GM18505 (cell line): ENCODE data around the gene COLEC11.
"Not testable (repeated sequence)": the region's sequence is repeated elsewhere in the genome, so short reads cannot be mapped to it uniquely, and the experiment has no call there.

Experiments used
- ATAC-seq: cut with Tn5 transposase; IDR thresholded peaks from one replicate; pipeline ENCODE4 v1.9.1; 2021; ENCODE audit not compliant: unreplicated experiment
- POLR2A ChIP-seq: IDR thresholded peaks from 4 replicates; pipeline ENCODE4 v1.6.1; 2011; ENCODE audit warnings: borderline replicate concordance; ENCODE audit not compliant: insufficient read depth, insufficient read length; ENCODE audit errors: extremely low read depth

Gene COLEC11

DNA sequence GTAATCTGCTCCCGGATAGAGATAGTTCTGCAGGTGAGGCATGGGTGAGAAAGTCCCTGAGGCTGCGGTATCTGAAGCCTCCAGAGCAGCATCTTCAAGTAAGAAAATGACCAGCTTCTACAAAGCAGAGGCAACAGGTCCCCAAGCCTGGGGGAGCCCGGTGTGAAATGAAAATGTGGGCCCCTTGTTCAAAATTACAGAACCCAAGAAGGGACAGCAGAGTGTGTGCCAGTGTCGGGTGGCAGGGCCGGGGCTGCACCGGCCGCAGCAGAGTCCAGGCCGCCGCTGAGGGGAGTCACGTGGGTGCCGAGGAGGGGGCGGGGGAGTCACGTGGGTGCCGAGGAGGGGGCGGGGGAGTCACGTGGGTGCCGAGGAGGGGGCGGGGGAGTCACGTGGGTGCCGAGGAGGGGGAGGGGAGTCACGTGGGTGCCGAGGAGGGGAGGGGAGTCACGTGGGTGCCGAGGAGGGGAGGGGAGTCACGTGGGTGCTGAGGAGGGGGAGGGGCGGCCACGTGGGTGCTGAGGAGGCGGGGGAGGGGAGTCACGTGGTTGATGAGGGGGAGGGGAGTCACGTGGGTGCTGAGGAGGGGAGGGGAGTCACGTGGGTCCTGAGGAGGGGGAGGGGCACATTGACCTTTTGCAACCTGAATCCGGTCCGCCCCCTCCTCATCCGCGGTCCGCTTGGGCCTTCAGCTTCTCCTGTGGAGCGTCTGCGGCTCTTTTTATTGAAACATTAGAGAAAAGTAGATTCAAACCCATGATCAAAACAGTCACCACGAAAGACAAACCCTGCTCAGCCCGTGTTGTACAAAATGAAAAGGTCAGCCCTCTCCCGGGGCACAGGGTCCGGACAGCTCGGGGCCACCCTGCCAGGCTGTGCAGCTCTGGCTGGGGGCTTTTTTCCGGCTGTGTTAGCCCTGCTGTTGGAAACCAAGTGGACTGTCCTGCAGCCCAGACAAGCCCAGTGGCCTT is 10.4 kb downstream of the COLEC11 start:
- peak; percentile 57 for TF ChIP-seq POLR2A
- ATAC-seq = peak; percentile 45

DNA sequence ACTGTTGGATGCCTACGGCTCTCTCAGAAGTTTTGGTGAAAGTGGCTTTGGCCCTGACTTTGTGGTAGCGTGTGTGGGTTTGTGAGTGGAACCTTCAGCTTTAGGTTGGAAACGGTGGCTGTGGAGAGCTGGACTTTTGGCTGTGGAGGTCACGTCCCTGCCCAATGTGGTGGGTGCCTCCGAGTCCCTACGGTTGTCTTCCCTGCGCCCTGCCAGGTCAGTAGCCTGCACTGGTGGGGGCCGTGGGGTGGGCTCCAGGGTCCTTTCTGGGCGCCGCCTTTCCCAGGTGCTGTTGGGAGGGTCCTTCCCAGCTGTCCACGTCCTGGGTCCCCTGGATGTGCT is 11.1 kb downstream of the COLEC11 start:
- no peak for ATAC-seq

DNA sequence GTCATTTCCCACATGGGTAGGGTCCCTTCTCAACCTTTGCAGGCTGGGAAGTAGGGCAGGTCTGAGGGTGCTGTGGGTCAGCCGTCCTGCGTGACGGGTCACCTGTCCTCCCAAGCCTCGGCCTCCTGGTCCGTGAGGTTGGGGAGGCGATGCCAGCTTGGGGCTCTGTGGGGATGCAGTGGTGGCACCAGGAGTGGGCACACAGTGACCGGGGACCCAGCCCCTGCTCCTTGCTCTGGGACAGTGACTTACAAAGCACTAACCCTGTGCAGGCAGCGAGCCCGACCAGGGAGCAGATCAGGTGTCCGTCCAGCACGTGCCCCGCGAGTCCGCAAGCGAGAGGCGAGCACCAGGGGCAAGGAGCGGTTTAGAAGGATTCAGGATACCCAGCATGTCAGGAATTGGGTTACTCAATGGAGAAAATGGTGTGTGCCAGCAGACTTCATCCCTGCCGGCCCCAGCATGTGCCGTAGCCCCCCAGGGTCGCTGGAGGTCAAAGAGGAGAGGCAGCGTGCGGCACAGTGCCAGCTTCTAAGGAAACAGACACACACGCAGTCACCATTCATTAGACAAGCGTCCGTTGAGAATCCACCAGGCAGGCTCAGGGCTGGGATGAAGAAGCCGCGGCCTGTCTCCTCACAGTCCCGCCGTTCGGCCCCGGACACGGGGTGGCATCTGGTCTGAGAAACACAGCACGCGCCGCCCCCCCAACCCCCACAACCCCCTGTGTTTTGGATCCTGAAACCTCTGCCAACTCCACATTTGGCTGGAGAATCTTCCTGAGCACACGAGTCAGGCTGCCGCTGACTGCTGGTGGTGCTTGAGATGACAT is 11.7 kb downstream of the COLEC11 start:
- ATAC-seq = no peak
- no peak for TF ChIP-seq POLR2A

More for the DNA sequence above, 11.1 kb downstream of the COLEC11 start:
- no peak for TF ChIP-seq POLR2A

DNA sequence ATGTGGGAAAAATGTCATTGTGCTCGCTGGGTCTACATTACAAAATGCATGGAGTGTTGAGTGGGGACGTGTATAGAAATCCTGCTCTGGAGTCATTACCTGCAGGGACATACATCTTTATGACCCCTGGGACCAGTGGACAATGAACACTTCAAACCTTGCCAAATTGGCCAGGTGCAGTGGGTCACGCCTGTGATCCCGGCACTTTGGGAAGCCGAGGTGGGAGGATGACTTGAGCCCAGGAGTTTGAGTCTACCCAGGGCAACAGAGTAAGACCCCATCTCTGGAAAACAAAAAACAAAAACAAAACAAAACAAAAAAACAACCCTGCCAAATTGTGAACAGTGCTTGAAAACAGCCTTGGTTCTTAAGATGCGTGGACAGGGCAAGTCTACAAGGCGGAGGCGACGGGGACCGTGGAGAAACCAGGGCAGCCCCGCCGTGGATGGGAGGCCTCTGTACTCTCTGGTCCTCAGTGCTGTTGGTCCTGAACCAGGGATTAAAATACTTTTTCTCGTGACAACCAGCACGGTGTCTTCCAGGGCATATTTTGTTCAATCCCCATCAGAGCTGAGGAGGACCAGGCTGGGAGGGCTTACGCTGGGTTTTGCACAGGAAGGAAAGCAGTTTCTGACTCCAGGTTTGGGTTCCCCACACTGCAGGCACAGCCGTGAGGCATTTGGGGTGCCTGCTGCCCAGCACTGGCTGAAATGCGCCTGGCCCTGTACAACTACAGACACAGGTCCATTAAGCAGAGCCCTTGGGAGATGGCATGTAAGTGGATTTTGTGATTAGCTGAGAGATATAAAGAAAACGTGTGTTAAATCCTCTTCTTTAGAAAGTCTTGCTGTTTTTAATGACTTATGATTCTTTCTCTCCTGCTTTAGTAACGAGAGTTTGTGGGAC is 13.7 kb downstream of the COLEC11 start:
- TF ChIP-seq POLR2A = no peak
- ATAC-seq = no peak

DNA sequence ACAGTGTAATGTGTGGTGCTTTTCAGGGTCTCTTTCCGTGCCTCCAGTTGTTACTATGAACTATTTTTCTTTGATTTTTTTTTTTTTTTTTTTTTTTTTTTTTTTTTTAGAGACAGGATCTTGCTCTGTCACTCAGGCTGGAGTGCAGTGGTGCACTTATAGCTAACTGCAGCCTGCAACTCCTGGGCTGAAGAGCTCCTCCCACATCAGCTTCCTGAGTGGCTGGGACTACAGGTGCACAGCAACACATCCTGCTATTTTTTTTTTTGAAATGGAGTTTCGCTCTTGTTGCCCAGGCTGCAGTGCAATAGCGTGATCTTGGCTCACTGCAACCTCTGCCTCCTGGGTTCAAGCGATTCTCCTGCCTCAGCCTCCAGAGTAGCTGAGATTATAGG is 14.4 kb downstream of the COLEC11 start:
- peak; percentile 59 for ATAC-seq

DNA sequence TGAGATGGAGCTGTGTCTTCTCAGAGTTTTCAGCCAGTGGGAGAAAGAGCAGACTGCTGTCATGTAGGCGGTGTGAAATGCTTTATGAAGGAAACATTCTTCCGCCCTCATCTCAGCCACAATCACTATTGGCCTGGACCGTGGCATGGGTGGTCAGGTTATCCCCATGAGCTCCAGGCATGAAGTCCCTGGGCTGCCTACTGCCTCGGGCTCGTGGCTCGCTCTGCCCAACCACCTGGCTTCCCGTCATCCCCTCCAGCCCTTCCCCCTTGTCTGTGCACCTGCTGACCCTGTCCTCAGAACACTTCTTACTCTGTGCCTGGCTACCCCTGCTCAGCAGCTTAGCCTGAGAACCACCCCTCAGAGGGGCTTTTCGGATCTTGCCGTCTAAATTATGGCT is 15.5 kb downstream of the COLEC11 start:
- no peak for ATAC-seq
- TF ChIP-seq POLR2A = no peak

DNA sequence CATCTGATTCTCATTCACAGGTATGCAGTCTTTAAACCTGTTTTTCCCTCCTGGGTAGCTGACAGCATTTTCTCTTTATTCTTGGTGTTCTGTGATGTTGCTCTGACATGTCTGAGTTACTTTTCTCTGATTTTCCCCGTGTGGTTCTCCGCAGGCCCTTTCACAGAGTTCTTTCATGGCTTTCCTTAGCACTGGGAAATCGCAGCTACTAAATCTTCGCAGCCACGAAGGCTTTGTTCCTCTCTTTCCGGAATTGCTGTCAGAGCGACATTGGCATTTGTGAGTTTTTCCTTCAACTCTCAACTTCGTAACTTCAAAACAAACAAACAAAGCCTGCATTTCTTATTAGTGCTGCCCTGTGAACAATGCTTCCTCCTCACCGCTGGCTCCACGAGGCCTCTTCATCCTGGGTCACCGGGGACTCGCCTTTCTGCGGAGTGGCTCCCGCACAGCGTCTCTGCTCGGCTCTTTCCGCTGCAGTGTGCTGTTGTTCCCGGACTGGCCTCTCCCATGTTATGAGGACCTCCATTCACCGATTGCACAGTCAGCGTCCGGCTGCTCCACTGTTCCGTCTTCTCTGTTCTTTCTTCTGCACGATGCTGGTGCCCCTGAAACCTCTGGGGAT is 16.1 kb downstream of the COLEC11 start:
- no peak for TF ChIP-seq POLR2A
- no peak for ATAC-seq

DNA sequence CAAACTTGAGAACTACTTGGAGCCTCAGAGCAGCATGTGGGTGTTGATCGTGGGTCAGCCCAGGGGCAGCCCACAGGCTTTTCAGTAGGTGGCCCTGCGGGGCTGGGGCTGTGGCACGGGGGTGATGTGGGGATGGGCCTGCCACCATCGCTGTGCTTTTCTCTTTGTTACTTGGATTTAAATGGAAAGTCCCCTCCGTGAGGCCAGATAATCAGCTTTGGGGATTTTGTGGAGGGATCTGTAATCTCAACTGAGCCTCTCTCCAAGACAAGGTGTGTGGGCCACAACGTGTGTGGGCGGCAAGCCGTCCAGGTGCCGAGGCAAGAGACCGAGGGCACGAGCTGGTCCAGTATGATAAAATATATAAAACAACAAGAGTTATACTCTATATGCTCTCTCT is 16.7 kb downstream of the COLEC11 start:
- TF ChIP-seq POLR2A = no peak
- ATAC-seq = no peak

DNA sequence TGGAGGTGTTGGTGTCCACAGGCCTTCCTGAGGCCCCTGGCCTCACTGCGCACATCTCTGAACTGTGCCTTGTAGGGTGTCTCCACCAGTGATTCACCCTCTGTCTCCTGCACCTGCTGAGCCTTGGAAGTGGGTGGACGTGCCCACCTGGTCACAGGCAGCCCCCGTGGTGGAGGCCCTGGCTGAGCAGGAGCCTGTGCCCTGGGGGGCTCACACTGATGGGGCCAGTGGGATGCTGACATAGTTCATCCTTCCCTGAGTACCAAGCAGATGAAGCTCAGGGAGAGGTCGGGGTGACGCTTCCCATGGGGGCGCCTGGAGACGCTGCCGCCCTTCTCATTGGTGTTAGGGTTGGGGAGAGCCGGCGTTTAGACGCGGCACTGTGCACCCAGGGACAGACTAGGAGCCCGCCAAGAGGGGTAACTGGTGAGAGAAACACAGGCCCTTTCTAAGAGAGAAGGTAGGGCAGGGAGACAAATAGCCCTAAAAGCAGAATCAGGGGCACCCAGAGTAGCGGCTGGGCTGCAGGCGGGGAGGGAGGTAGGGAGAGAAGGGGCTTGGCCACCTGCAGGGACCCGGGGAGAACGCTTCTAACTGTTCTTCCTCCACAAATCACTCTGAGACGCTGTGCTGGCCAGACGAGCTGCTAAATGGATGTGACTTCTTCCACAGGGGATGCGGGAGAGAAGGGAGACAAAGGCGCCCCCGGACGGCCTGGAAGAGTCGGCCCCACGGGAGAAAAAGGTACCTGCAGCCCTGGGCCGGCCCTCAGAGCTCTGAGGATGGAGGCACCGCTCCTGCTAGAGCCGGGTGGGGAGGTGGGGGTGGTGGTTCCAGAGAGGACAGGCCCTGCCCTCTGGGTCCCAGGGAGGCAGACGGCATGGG is 18.0 kb downstream of the COLEC11 start:
- ATAC-seq = no peak

DNA sequence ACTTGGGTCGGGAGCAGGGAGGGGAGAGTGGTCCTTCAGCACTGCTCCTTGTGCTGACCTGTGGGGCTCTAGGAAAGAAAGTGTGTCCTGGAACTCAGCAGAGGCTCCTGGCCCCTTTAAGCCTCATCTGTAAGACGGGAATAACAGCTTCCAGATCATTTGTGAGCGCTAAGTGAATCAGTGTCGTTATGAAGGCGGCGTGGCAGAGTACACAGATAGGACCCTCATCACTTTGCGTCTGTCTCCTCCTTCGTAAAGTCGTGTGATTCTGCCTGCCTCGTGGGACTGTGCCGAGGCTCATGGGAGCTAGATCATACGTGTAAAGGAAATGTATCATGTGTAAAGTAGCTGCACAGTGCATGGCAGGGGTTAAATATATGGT is 18.6 kb downstream of the COLEC11 start:
- no peak for TF ChIP-seq POLR2A
- ATAC-seq = no peak

More for the DNA sequence above, 18.0 kb downstream of the COLEC11 start:
- no peak for TF ChIP-seq POLR2A

DNA sequence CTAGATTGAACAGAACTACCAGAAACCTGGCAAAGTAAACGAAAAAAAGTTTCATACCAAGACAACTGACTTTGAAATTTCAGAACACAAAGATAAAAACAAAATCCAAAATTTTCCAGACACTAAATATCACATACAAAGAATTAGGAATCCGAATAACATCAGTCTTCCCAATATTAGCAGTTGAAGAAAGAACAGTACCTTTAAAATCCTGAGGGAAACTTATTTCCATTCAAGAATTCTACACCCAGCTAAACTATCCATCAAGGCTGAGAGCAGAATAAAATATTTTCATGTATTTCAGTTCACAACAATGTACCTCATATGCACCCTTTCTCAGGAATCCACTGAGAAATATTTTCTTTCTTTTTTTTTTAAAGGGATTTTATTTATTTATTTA is 19.8 kb downstream of the COLEC11 start:
- ATAC-seq = not testable (repeated sequence)

DNA sequence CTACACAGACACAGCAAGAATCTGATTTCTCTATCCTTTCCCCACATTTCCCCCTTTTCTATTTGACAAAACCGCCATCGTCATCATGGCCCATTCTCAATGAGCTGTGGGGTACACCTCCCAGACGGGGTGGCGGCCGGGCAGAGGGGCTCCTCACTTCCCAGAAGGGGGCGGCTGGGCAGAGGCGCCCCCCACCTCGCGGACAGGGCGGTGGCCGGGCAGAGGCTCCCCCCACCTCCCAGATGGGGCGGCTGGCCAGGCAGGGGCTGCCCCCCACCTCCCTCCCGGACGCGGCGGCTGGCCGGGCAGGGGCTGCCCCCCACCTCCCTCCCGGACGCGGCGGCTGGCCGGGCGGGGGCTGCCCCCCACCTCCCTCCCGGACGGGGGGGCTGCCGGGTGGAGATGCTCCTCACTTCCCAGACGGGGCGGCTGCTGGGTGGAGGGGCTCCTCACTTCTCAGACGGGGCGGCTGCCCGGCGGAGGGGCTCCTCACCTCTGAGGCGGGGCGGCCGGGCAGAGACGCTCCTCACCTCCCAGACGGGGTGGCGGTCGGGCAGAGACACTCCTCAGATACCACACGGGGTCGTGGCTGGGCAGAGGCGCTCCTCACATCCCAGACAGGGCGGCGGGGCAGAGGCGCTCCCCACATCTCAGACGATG is 20.8 kb downstream of the COLEC11 start:
- ATAC-seq = not testable (repeated sequence)

DNA sequence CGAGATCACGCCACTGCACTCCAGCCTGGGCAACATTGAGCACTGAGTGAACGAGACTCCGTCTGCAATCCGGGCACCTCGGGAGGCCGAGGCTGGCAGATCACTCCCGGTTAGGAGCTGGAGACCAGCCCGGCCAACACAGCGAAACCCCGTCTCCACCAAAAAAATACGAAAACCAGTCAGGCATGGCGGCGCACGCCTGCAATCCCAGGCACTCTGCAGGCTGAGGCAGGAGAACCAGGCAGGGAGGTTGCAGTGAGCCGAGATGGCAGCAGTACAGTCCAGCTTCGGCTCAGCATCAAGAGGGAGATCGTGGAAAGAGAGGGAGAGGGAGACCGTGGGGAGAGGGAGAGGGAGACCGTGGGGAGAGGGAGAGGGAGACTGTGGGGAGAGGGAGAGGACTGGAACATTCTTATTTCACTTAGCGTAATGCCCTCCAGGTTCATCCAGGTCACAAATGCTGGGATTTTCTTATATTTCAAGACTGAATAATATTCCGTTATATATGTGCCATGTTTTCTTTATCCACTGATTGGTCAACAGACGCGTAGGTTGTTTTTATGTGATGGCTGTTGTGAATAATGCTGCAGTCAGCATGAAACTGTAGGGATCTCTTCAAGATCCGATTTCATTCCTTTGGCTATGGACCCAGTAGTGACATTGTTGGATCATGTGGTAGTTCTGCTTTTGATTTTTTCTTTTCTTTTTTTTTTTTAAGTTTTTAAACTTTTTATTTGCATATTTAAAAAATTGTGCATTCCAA is 21.7 kb downstream of the COLEC11 start:
- ATAC-seq = not testable (repeated sequence)
